K562 (cell line): ENCODE results near the gene CFAP221. TPM values are rescaled to one million over a fixed set of nuclear protein-coding genes. Genes with fewer than 3 reads are reported as not detected.

Experiments
- CREB3 ChIP-seq: fragments of 450-650 bp; conservative IDR thresholded peaks from 2 replicates; pipeline ENCODE4 v1.6.1; 2016; ENCODE audit warnings: missing genetic modification characterization, low read depth, mild to moderate bottlenecking, missing compliant biosample characterization, moderate library complexity
- DNMT1 ChIP-seq: fragments of 450-650 bp; IDR thresholded peaks from 2 replicates; pipeline ENCODE4 v1.6.1; 2016; ENCODE audit warnings: antibody characterized with exemption, mild to moderate bottlenecking
- IRF2 ChIP-seq: sonication (generic); formaldehyde crosslinking; IDR thresholded peaks from 2 replicates; pipeline ENCODE4 v1.8.1; 2022; ENCODE audit warnings: mild to moderate bottlenecking, missing genetic modification reagents
- NCOA6 ChIP-seq: fragments of 450-650 bp; IDR thresholded peaks from 2 replicates; pipeline ENCODE4 v1.6.1; 2017; ENCODE audit warnings: mild to moderate bottlenecking
- NFATC3 ChIP-seq: fragments of 450-650 bp; IDR thresholded peaks from 2 replicates; pipeline ENCODE4 v1.6.1; 2017; ENCODE audit warnings: mild to moderate bottlenecking
- NFE2L1 ChIP-seq: fragments of 450-650 bp; IDR thresholded peaks from 2 replicates; pipeline ENCODE4 v1.6.1; 2016; ENCODE audit warnings: missing genetic modification characterization, low read depth, mild to moderate bottlenecking, missing compliant biosample characterization, moderate library complexity, borderline replicate concordance
- NFYB ChIP-seq: IDR thresholded peaks from 2 replicates; pipeline ENCODE4 v1.6.1; 2011; ENCODE audit warnings: mild to moderate bottlenecking, moderate library complexity; ENCODE audit not compliant: insufficient read length; ENCODE audit errors: extremely low read depth
- NR4A1 ChIP-seq, 2 experiments: fragments of 250-450 bp in 1 of 2; fragments of 450-650 bp in 1 of 2; sonication (Bioruptor Pico) in 1 of 2; IDR thresholded peaks; 2 replicates each; pipeline versions ENCODE4 v1.4.0 to v1.6.1; 2016 to 2020; ENCODE audit warnings: mild to moderate bottlenecking in 2 of 2, missing compliant biosample characterization in 1 of 2, missing genetic modification characterization in 1 of 2, moderate library complexity in 1 of 2
- PHB ChIP-seq: fragments of 250-450 bp; sonication (Bioruptor Pico); IDR thresholded peaks from 2 replicates; pipeline ENCODE4 v1.5.0; 2021
- SIN3A ChIP-seq, 2 experiments: fragments of 150-350 bp in 1 of 2; IDR thresholded peaks; 2 replicates each; pipeline ENCODE4 v1.6.1; 2011 to 2016; ENCODE audit warnings: borderline replicate concordance in 2 of 2, low read depth in 2 of 2, low read length in 2 of 2, mild to moderate bottlenecking in 2 of 2, moderate library complexity in 2 of 2; ENCODE audit not compliant: control insufficient read depth in 1 of 2
- TAF15 ChIP-seq: fragments of 200-400 bp; formaldehyde crosslinking; IDR thresholded peaks from 2 replicates; pipeline ENCODE4 v1.6.1; 2017; ENCODE audit warnings: mild to moderate bottlenecking, low read depth, low read length, moderate library complexity
- TAF7 ChIP-seq: fragments of 450-650 bp; IDR thresholded peaks from 2 replicates; pipeline ENCODE4 v1.6.1; 2016; ENCODE audit warnings: missing genetic modification characterization, missing compliant biosample characterization
- TAF9B ChIP-seq: fragments of 450-650 bp; IDR thresholded peaks from 2 replicates; pipeline ENCODE4 v1.6.1; 2018; ENCODE audit warnings: mild to moderate bottlenecking; ENCODE audit not compliant: partially characterized antibody
- ZC3H4 ChIP-seq: sonication (generic); formaldehyde crosslinking; IDR thresholded peaks from 2 replicates; pipeline ENCODE4 v1.9.0; 2021; ENCODE audit warnings: missing genetic modification reagents, borderline replicate concordance
- ZNF134 ChIP-seq: fragments of 250-450 bp; sonication (Bioruptor Pico); conservative IDR thresholded peaks from 2 replicates; pipeline ENCODE4 v1.4.0; 2020
- ZNF507 ChIP-seq: conservative IDR thresholded peaks from 2 replicates; pipeline ENCODE4 v1.6.1; 2017; ENCODE audit warnings: missing genetic modification characterization, missing compliant biosample characterization
- ZNF586 ChIP-seq: fragments of 450-650 bp; formaldehyde crosslinking; conservative IDR thresholded peaks from 2 replicates; pipeline ENCODE4 v1.4.0; 2020; ENCODE audit warnings: mild to moderate bottlenecking, moderate library complexity
- polyA plus RNA-seq, 8 experiments: library from polyadenylated mRNA; depleted of rRNA in 4 of 8; stranded (reverse) in 5 of 8; unstranded in 3 of 8; fragments of >200 nt; fragmentation: Nextera tagmentation in 2 of 8; fragmentation: Illumina TruSeq in 1 of 8; extraction: Ambion mirVana in 2 of 8; extraction: Trizol in 1 of 8; gene quantifications; 2 replicates each; pipeline versions ENCODE4 v1.2.1 to v1.2.3, GENCODE V29; 2011 to 2014; ENCODE audit warnings: inconsistent platforms in 1 of 8, missing spikeins in 1 of 8
- total RNA-seq, 7 experiments: library from RNA; depleted of rRNA in 6 of 7; stranded (reverse); fragments of >200 nt in 6 of 7; fragmentation: Illumina TruSeq in 2 of 7; extraction: Trizol in 2 of 7; gene quantifications; 2 replicates each; pipeline versions ENCODE4 v1.2.1 to v1.2.3, GENCODE V29; 2011 to 2021; ENCODE audit warnings: low replicate concordance in 1 of 7
- TF ChIP-seq, protein P1 (sequence below): fragments of 250-450 bp; sonication (Bioruptor Pico); IDR thresholded peaks from 2 replicates; pipeline ENCODE4 v1.5.0; 2021; ENCODE audit warnings: mild to moderate bottlenecking, moderate library complexity
- TF ChIP-seq, protein P2 (sequence below): sonication (generic); formaldehyde crosslinking; IDR thresholded peaks from 2 replicates; pipeline ENCODE4 v1.8.0; 2022; ENCODE audit warnings: mild to moderate bottlenecking, missing genetic modification reagents
- TF ChIP-seq, protein P3 (sequence below): fragments of 450-650 bp; IDR thresholded peaks from 2 replicates; pipeline ENCODE4 v1.6.1; 2016; ENCODE audit warnings: antibody characterized with exemption

The CFAP221 gene
- total and polyA plus RNA-seq, 9 of the 15 experiments (the other 6 are each of a cell fraction or from before 2014, with no cell fraction given): 0.09 to 1.4 (median 0.65) TPM

DNA sequence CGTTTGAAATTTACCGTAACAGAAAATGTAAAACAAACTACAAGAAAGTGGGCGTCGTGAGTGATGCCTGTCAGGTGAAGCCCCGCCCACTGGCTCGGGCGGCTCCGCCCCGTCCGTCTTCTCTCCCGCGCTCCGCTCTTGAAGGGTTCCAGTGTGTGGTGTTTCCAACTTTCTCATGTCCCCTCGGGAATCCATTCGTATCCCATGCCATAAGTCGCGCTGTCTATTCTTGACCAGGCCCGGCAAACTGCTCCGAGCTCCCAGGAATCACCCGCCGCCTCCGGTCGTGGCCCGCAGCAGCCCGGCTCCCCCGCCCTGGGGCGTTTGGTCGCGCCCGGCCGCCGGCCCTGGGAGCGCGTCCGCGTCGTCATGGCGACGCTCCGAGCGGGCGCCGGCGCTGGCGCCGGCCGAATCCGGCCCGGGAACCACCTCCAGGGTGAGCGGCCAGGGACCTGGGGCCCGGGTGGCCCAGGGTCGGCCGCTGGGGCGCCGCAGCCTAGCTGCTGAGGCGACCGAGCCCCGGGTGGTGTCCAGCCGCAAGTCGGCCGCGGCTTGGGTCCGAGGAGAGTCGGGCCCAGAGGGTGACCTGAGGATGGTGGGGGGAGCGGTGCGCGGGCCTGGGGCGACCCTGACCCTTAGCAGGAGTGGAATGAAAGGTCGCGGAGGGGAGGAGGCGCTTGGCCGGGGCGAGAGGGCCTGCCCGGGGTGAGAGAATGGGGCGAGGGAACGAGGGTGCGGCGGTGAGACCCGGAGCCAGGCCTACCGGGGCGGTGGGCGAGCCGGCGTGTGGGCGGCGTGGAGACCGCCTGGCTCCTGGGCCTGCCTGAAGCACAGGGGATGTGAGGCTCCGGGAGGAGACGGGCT, at the start of gene CFAP221 (continued):
- peak; percentile 76 to 88 for TF ChIP-seq SIN3A (IDR thresholded peaks at IDR 0.05; ENCODE audit: borderline replicate concordance in 2 of 2, control insufficient read depth in 1 of 2, low read depth in 2 of 2, low read length in 2 of 2)
- TF ChIP-seq TAF15: no peak
- TF ChIP-seq NFYB: no peak
- TF ChIP-seq, protein P1, sequence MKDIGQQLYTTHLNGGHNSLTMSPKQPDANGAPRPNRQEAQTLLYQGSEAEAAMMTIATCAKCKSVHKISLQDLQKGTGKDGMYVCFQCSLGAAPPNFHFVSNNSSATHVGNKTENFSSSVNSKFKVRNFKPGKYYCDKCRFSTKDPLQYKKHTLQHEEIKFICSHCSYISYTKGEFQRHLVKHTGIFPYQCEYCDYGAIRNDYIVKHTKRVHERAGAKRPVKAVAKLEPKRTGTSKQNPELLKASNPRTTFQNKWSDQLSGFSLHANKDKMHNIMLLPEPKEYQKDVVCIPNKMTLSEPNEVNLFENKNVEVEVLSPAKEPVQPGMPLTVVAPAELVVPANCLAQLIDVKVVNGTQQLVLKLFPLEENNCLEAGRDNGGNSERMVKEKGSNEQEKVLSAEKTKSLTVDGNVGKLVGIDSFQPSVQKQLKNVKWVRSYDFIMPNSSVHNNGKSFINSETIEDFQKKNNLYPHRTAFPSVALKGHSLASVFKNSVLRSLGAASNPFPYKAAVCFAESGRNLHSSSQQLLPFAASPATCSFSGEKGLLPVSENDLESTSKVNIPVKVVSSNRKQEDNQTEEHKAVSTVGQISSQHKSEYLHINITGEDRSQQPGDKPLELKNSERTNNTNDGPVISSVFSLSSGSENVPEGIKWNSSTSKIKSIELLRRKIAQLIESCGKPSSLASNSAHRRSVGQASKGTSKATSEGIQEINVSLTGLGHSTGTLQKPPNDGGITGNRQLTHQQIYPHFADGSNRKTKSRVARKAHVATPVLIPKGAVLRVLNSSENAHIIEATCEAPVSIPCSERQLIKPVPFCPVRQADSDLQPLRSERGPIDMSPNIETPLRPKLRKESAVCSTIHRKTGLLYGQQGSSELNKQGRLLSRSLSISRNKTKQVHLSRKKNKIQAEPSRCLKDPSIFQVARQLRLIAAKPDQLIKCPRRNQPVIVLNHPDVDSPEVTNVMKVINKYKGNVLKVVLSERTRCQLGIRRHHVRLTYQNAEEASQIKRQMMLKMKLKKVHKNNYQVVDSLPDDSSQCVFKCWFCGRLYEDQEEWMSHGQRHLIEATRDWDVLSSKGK: no peak
- TF ChIP-seq, protein P2, sequence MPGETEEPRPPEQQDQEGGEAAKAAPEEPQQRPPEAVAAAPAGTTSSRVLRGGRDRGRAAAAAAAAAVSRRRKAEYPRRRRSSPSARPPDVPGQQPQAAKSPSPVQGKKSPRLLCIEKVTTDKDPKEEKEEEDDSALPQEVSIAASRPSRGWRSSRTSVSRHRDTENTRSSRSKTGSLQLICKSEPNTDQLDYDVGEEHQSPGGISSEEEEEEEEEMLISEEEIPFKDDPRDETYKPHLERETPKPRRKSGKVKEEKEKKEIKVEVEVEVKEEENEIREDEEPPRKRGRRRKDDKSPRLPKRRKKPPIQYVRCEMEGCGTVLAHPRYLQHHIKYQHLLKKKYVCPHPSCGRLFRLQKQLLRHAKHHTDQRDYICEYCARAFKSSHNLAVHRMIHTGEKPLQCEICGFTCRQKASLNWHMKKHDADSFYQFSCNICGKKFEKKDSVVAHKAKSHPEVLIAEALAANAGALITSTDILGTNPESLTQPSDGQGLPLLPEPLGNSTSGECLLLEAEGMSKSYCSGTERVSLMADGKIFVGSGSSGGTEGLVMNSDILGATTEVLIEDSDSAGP (CRISPR knock-in tag): no peak
- no peak for TF ChIP-seq NCOA6
- no peak for TF ChIP-seq ZNF134 (CRISPR knock-in tag)
- TF ChIP-seq ZNF586: no peak
- no peak for TF ChIP-seq ZC3H4
- TF ChIP-seq ZNF507 (tag): no peak
- no peak for TF ChIP-seq IRF2 (CRISPR knock-in tag)
- TF ChIP-seq TAF9B: no peak
- TF ChIP-seq NFE2L1 (tag): no peak
- no peak for TF ChIP-seq NFATC3
- TF ChIP-seq DNMT1: no peak
- no peak for TF ChIP-seq NR4A1 (CRISPR knock-in tag; IDR thresholded peaks at IDR 0.05)
- no peak for TF ChIP-seq NR4A1 (tag; IDR thresholded peaks at IDR 0.05)
- TF ChIP-seq TAF7: no peak
- TF ChIP-seq, protein P3, sequence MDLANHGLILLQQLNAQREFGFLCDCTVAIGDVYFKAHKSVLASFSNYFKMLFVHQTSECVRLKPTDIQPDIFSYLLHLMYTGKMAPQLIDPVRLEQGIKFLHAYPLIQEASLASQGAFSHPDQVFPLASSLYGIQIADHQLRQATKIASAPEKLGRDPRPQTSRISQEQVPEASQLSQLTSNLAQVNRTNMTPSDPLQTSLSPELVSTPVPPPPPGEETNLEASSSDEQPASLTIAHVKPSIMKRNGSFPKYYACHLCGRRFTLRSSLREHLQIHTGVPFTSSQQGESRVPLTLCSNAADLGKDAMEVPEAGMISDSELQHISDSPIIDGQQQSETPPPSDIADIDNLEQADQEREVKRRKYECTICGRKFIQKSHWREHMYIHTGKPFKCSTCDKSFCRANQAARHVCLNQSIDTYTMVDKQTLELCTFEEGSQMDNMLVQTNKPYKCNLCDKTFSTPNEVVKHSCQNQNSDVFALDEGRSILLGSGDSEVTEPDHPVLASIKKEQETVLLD: no peak
- TF ChIP-seq PHB (CRISPR knock-in tag): no peak
- no peak for TF ChIP-seq CREB3 (tag)
